Upper lobe of left lung (tissue), 4 donors: Measurements from ENCODE around the gene CAMK2B.

Source experiments
- POLR2AphosphoS5 ChIP-seq, 2 donors: sonication (generic); formaldehyde crosslinking; IDR thresholded peaks; one replicate each; pipeline ENCODE4 v1.5.1; 2017; ENCODE audit warnings: antibody characterized with exemption in 2 of 2
- TF ChIP-seq, protein P1 (sequence below), 6 experiments: fragments of 450-650 bp in 4 of 6; fragments of 200-600 bp in 2 of 6; sonication (generic) in 2 of 6; IDR thresholded peaks; one replicate each; pipeline ENCODE4 v1.5.1; 2016 to 2019; ENCODE audit warnings: antibody characterized with exemption in 6 of 6

DNA sequence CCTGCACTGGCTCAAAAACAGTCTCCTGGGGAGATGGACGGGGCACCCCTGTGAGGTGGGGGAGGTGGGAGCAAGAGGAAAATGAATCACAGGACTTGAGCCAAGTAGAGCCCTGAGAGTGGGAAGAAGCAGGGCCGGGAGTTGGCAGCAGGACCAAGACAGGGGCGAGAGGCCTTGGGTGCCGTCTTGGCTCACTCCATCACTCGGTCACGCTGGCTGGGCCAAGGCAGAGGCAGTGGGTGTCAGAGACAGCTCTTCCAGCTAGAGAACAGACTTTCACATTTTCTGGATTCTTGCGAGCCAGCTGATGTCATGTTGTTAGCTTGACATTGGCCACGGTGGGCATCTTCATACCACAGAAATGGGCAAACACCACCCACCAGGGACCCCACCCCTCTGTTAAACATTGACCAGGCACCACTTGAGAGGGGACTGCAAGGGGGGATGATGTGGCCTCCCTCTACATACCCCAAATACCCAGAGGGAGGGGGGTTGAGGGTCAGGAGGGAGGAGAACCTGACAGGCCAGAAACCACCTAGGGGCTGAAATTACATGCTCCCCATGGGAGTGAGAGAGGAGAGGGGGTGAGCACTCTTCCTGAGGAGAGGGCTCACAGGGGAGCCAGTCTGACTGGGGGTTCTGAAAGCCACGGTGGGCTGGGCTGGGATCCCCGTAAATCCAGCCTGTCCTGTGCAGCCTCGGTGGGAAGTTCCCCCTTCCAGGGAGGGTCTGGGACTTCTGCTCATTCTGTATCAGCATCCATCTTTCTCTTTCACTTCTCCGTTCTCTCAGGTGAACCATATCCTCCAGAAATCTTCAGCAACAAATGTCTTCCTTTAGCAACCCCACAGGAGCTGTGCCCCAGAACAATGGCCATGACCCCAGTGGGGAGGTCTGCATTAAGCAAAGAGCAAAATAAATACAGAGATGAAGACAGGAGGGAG lies 19.6 kb downstream of the CAMK2B start:
- TF ChIP-seq, protein P1, sequence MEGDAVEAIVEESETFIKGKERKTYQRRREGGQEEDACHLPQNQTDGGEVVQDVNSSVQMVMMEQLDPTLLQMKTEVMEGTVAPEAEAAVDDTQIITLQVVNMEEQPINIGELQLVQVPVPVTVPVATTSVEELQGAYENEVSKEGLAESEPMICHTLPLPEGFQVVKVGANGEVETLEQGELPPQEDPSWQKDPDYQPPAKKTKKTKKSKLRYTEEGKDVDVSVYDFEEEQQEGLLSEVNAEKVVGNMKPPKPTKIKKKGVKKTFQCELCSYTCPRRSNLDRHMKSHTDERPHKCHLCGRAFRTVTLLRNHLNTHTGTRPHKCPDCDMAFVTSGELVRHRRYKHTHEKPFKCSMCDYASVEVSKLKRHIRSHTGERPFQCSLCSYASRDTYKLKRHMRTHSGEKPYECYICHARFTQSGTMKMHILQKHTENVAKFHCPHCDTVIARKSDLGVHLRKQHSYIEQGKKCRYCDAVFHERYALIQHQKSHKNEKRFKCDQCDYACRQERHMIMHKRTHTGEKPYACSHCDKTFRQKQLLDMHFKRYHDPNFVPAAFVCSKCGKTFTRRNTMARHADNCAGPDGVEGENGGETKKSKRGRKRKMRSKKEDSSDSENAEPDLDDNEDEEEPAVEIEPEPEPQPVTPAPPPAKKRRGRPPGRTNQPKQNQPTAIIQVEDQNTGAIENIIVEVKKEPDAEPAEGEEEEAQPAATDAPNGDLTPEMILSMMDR (IDR thresholded peaks at IDR 0.05) = no peak
- TF ChIP-seq POLR2AphosphoS5 (IDR thresholded peaks at IDR 0.05) = no peak
